Natural killer cell (primary cell): ENCODE measurements around the gene FOXP1. TPM values are rescaled to one million over a fixed set of nuclear protein-coding genes. Genes with fewer than 3 reads are reported as not detected.

ENCODE experiments used
- ATAC-seq, 3 donors: fragments of 150-1000 bp in 2 of 3; fragments of 200-7000 bp in 1 of 3; cut with Tn5 transposase; 1 replicate in 1 of 3; 2 replicates in 2 of 3; pipeline ENCODE4 v1.10.0; 2021; ENCODE audit warnings: mild to moderate bottlenecking in 2 of 3, moderate library complexity in 2 of 3
- DNase-seq, 2 donors: peaks; one replicate each; pipeline versions ENCODE4 v3.0.0 to v3.0.0-alpha.2; 2013 to 2021; ENCODE audit warnings: mixed read lengths in 1 of 2
- H3K27ac ChIP-seq: one replicate; pipeline ENCODE4 v1.5.1; 2013; ENCODE audit warnings: mild to moderate bottlenecking, low read length
- H3K27me3 ChIP-seq: one replicate; pipeline ENCODE4 v1.6.1; 2013; ENCODE audit warnings: low read length; ENCODE audit not compliant: control insufficient read depth, insufficient read depth
- H3K36me3 ChIP-seq: one replicate; pipeline ENCODE4 v1.6.1; 2013; ENCODE audit warnings: low read length; ENCODE audit not compliant: control insufficient read depth, insufficient read depth
- H3K4me1 ChIP-seq: one replicate; pipeline ENCODE4 v1.6.1; 2013; ENCODE audit warnings: low read length; ENCODE audit not compliant: control insufficient read depth, insufficient read depth
- H3K4me3 ChIP-seq: one replicate; pipeline ENCODE4 v1.5.1; 2013; ENCODE audit warnings: low read length
- H3K9me3 ChIP-seq: one replicate; pipeline ENCODE4 v1.6.1; 2013; ENCODE audit warnings: low read length; ENCODE audit not compliant: control insufficient read depth, insufficient read depth
- H3K27ac Mint-ChIP-seq, 2 donors: one replicate each; pipeline ENCODE4 v1.8.0; 2022; ENCODE audit warnings: mild to moderate bottlenecking in 2 of 2, mixed read lengths in 2 of 2, moderate library complexity in 1 of 2
- H3K27me3 Mint-ChIP-seq, 2 donors: one replicate each; pipeline ENCODE4 v1.8.0; 2022; ENCODE audit warnings: low read depth in 2 of 2, mixed read lengths in 2 of 2
- H3K36me3 Mint-ChIP-seq: one replicate; pipeline ENCODE4 v1.8.0; 2022; ENCODE audit warnings: mixed read lengths
- H3K4me1 Mint-ChIP-seq, 2 donors: one replicate each; pipeline ENCODE4 v1.8.0; 2022; ENCODE audit warnings: mixed read lengths in 2 of 2
- H3K4me3 Mint-ChIP-seq: one replicate; pipeline ENCODE4 v1.8.0; 2022; ENCODE audit warnings: mild to moderate bottlenecking, moderate library complexity, mixed read lengths
- H3K9me3 Mint-ChIP-seq, 2 donors: one replicate each; pipeline ENCODE4 v1.8.0; 2022; ENCODE audit warnings: mixed read lengths in 2 of 2
- CTCF ChIP-seq: fragments of 200-600 bp; IDR thresholded peaks from one replicate; pipeline ENCODE4 v1.8.0; 2022; ENCODE audit warnings: antibody characterized with exemption
- WGBS: methylation state at CpG from one replicate; pipeline ENCODE4 v1.1.7; 2013; ENCODE audit warnings: missing lambda C conversion rate; ENCODE audit not compliant: insufficient coverage; 5-methylcytosine and 5-hydroxymethylcytosine counted together
- intact Hi-C: fragments of 100-400 bp; cut with micrococcal nuclease; formaldehyde crosslinking; loops from one replicate; pipeline ENCODE4 v1.14.2; 2022
- total RNA-seq, 4 donors: library from RNA; stranded (reverse); fragments of 120-200 nt in 1 of 4; gene quantifications; one replicate each; pipeline versions ENCODE4 v1.2.3 to v1.2.4, GENCODE V29; 2013 to 2022

Gene FOXP1
- total RNA-seq, 3 donors from 2014 or later (not counting 1 experiment from before 2014, with no cell fraction given) = 166 to 185 (median 166) TPM

GRCh38 chr3:71579935-71580406, 3.6 kb downstream of the FOXP1 start:
- no peak for TF ChIP-seq CTCF
- peak overlapping the region; percentile 22 for H3K27ac ChIP-seq
- Mint-ChIP-seq H3K4me1 (peaks cover 17 to 39% of the 10 kb centered on the region in 2 donors), H3K27me3 (peaks cover 6 to 11% of the 10 kb centered on the region in 2 donors), H3K9me3 (no peaks in the 10 kb centered on the region), H3K36me3 (no peaks in the 10 kb centered on the region), H3K4me3 (peak overlapping the region; percentile 40), H3K27ac (no peak overlapping the region)
- no peak for ATAC-seq
- H3K9me3 ChIP-seq = no peaks in the 10 kb centered on the region
- WGBS = 51% methylated on average over 4 of the region's 4 CpGs
- H3K36me3 ChIP-seq = no peaks in the 10 kb centered on the region
- peak in 1 of 2 donors; percentile 11 for DNase-seq
- H3K27me3 ChIP-seq = no peaks in the 10 kb centered on the region
- peaks cover 25% of the 10 kb centered on the region for H3K4me1 ChIP-seq
- intact Hi-C loops = loop anchor here (5.0 to 10.0 kb wide), 3 partner anchors 138 to 1515 kb away; no protein-coding TSS in a partner anchor
- H3K4me3 ChIP-seq = peak overlapping the region; percentile 8

- Histone ChIP-seq H3K36me3 (no peaks in the 10 kb centered on the region), H3K4me1 (peaks cover 21% of the 10 kb centered on the region), H3K4me3 (peak overlapping the region; percentile 8), H3K27ac (peak overlapping the region; percentile 22), H3K9me3 (no peaks in the 10 kb centered on the region), H3K27me3 (no peaks in the 10 kb centered on the region)
- ATAC-seq = no peak
- 45% methylated on average over 6 of the region's 7 CpGs for WGBS
- Mint-ChIP-seq H3K27ac (no peak overlapping the region), H3K9me3 (no peaks in the 10 kb centered on the region), H3K4me1 (peaks cover 11 to 33% of the 10 kb centered on the region in 2 donors), H3K4me3 (peak overlapping the region; percentile 40), H3K27me3 (peaks cover 6 to 11% of the 10 kb centered on the region in 2 donors), H3K36me3 (no peaks in the 10 kb centered on the region)
- no peak for TF ChIP-seq CTCF
- DNase-seq = no peak
- intact Hi-C loops = no loop called here
These were observed 4.1 kb downstream of the FOXP1 start for GRCh38 chr3:71579326-71579934.

- no peak for TF ChIP-seq CTCF
These were observed 5.3 kb downstream of the FOXP1 start for GRCh38 chr3:71578054-71578751.

More at GRCh38 chr3:71578054-71578751, 5.3 kb downstream of the FOXP1 start:
- H3K27ac Mint-ChIP-seq = no peak overlapping the region
- H3K36me3 ChIP-seq = no peaks in the 10 kb centered on the region
- no peak for DNase-seq
- no peak overlapping the region for H3K27ac ChIP-seq
- H3K4me1 Mint-ChIP-seq = peaks cover 7 to 24% of the 10 kb centered on the region in 2 donors
- H3K36me3 Mint-ChIP-seq = no peaks in the 10 kb centered on the region
- intact Hi-C loops = no loop called here
- 45% methylated on average over 3 of the region's 6 CpGs for WGBS
- no peak overlapping the region for H3K4me3 Mint-ChIP-seq
- no peaks in the 10 kb centered on the region for H3K27me3 ChIP-seq
- H3K4me3 ChIP-seq = no peak overlapping the region
- H3K9me3 ChIP-seq = no peaks in the 10 kb centered on the region
- H3K27me3 Mint-ChIP-seq = peaks cover 6 to 11% of the 10 kb centered on the region in 2 donors
- no peaks in the 10 kb centered on the region for H3K9me3 Mint-ChIP-seq
- no peak for ATAC-seq
- H3K4me1 ChIP-seq = peaks cover 20% of the 10 kb centered on the region
